ENCODE results near the gene KRT86.

Gene KRT86

GRCh38 chr12:52350021-52350620, 75.7 kb downstream of the KRT86 start:
- Histone ChIP-seq H3K4me1 (ENCODE audit: control insufficient read depth, low read length) (no peaks in the 10 kb centered on the region), H3K79me2 (ENCODE audit: control insufficient read depth, low read length) (no peaks in the 10 kb centered on the region), H3K4me3 (ENCODE audit: low read length) (no peak overlapping the region), H3F3A (ENCODE audit: control insufficient read depth, insufficient read depth) (no peaks in the 10 kb centered on the region), H3K9me2 (replicated peaks; ENCODE audit: control insufficient read depth, low read length) (no peaks in the 10 kb centered on the region), H4K20me1 (ENCODE audit: control insufficient read depth, insufficient read depth, low read depth, low read length) (no peaks in the 10 kb centered on the region), H3K27ac (ENCODE audit: low read depth, low read length) (no peak overlapping the region), H3K27me3 (ENCODE audit: control insufficient read depth, low read length) (peaks cover 32% of the 10 kb centered on the region), H3K4me2 (ENCODE audit: low read length) (no peak overlapping the region), H3K9me3 (ENCODE audit: control insufficient read depth, insufficient read depth, low read length) (no peaks in the 10 kb centered on the region), H3K36me3 (ENCODE audit: control insufficient read depth, low read length) (no peaks in the 10 kb centered on the region)
- TF ChIP-seq EZH2phosphoT487 (IDR thresholded peaks at IDR 0.05; ENCODE audit: borderline replicate concordance, low read length) (no peak), CTCF (IDR thresholded peaks at IDR 0.05; ENCODE audit: low read depth, low read length, poor library complexity, severe bottlenecking) (no peak)

GRCh38 chr12:52350786-52351185, 76.3 kb downstream of the KRT86 start:
- no peak for TF ChIP-seq EZH2phosphoT487 (IDR thresholded peaks at IDR 0.05; ENCODE audit: borderline replicate concordance, low read length)
- no peak for TF ChIP-seq CTCF (IDR thresholded peaks at IDR 0.05; ENCODE audit: low read depth, low read length, poor library complexity, severe bottlenecking)
- no peaks in the 10 kb centered on the region for H3K36me3 ChIP-seq (ENCODE audit: control insufficient read depth, low read length)
- H3K4me3 ChIP-seq (ENCODE audit: low read length) = no peak overlapping the region
- no peaks in the 10 kb centered on the region for H4K20me1 ChIP-seq (ENCODE audit: control insufficient read depth, insufficient read depth, low read depth, low read length)
- H3K4me1 ChIP-seq (ENCODE audit: control insufficient read depth, low read length) = no peaks in the 10 kb centered on the region
- H3K27ac ChIP-seq (ENCODE audit: low read depth, low read length) = no peak overlapping the region
- H3K27me3 ChIP-seq (ENCODE audit: control insufficient read depth, low read length) = peaks cover 35% of the 10 kb centered on the region
- H3K9me3 ChIP-seq (ENCODE audit: control insufficient read depth, insufficient read depth, low read length) = no peaks in the 10 kb centered on the region
- no peaks in the 10 kb centered on the region for H3K9me2 ChIP-seq (replicated peaks; ENCODE audit: control insufficient read depth, low read length)
- no peaks in the 10 kb centered on the region for H3K79me2 ChIP-seq (ENCODE audit: control insufficient read depth, low read length)
- no peaks in the 10 kb centered on the region for H3F3A ChIP-seq (ENCODE audit: control insufficient read depth, insufficient read depth)
- H3K4me2 ChIP-seq (ENCODE audit: low read length) = no peak overlapping the region

GRCh38 chr12:52351196-52352059, 77.0 kb downstream of the KRT86 start:
- Histone ChIP-seq H3K79me2 (ENCODE audit: control insufficient read depth, low read length) (no peaks in the 10 kb centered on the region), H3K9me3 (ENCODE audit: control insufficient read depth, insufficient read depth, low read length) (no peaks in the 10 kb centered on the region), H3K27ac (ENCODE audit: low read depth, low read length) (no peak overlapping the region), H3K36me3 (ENCODE audit: control insufficient read depth, low read length) (no peaks in the 10 kb centered on the region), H3F3A (ENCODE audit: control insufficient read depth, insufficient read depth) (no peaks in the 10 kb centered on the region), H3K4me2 (ENCODE audit: low read length) (no peak overlapping the region), H3K4me1 (ENCODE audit: control insufficient read depth, low read length) (no peaks in the 10 kb centered on the region), H3K9me2 (replicated peaks; ENCODE audit: control insufficient read depth, low read length) (no peaks in the 10 kb centered on the region), H3K4me3 (ENCODE audit: low read length) (no peak overlapping the region), H3K27me3 (ENCODE audit: control insufficient read depth, low read length) (peaks cover 34% of the 10 kb centered on the region), H4K20me1 (ENCODE audit: control insufficient read depth, insufficient read depth, low read depth, low read length) (no peaks in the 10 kb centered on the region)
- no peak for TF ChIP-seq EZH2phosphoT487 (IDR thresholded peaks at IDR 0.05; ENCODE audit: borderline replicate concordance, low read length)

- Histone ChIP-seq H3K4me3 (ENCODE audit: low read length) (no peak overlapping the region), H3K27ac (ENCODE audit: low read depth, low read length) (no peak overlapping the region), H3K4me2 (ENCODE audit: low read length) (no peak overlapping the region), H3K79me2 (ENCODE audit: control insufficient read depth, low read length) (no peaks in the 10 kb centered on the region), H4K20me1 (ENCODE audit: control insufficient read depth, insufficient read depth, low read depth, low read length) (0 out of 2 replicates have a peak, but pooled peaks cover under 1% of the 10 kb centered on the region), H3F3A (ENCODE audit: control insufficient read depth, insufficient read depth) (no peaks in the 10 kb centered on the region), H3K9me2 (replicated peaks; ENCODE audit: control insufficient read depth, low read length) (no peaks in the 10 kb centered on the region), H3K27me3 (ENCODE audit: control insufficient read depth, low read length) (peaks cover 32% of the 10 kb centered on the region), H3K9me3 (ENCODE audit: control insufficient read depth, insufficient read depth, low read length) (no peaks in the 10 kb centered on the region), H3K36me3 (ENCODE audit: control insufficient read depth, low read length) (no peaks in the 10 kb centered on the region), H3K4me1 (ENCODE audit: control insufficient read depth, low read length) (peaks cover 6% of the 10 kb centered on the region)
- TF ChIP-seq EZH2phosphoT487 (IDR thresholded peaks at IDR 0.05; ENCODE audit: borderline replicate concordance, low read length) = no peak
These were observed 78.5 kb downstream of the KRT86 start for GRCh38 chr12:52352951-52353350.
